Omental fat pad (tissue), 4 donors: ENCODE results near the gene JAKMIP1. TPM values are rescaled to one million over a fixed set of nuclear protein-coding genes. Genes with fewer than 3 reads are reported as not detected.

Source experiments
- ATAC-seq: fragments of 150-250 bp; one replicate; pipeline ENCODE4 v1.9.1; 2016; ENCODE audit warnings: mild to moderate bottlenecking, moderate library complexity; ENCODE audit not compliant: low FRiP score
- DNase-seq: peaks from one replicate; pipeline ENCODE4 v3.0.0-alpha.2; 2019; ENCODE audit warnings: low spot score
- total RNA-seq, 4 donors: library from RNA; depleted of rRNA; stranded (reverse); fragments of >200 nt; gene quantifications; one replicate each; pipeline ENCODE4 v1.1.0, GENCODE V29; 2016
- TF ChIP-seq, protein P1 (sequence below), 3 donors: fragments of 450-650 bp; IDR thresholded peaks; one replicate each; pipeline ENCODE4 v1.5.1; 2016 to 2017; ENCODE audit warnings: antibody characterized with exemption in 3 of 3, mild to moderate bottlenecking in 3 of 3, moderate library complexity in 2 of 3

JAKMIP1 gene
- total RNA-seq, 4 donors from 2014 or later, result 0.48 to 1.0 (median 0.63) TPM; not detected in 1

DNA sequence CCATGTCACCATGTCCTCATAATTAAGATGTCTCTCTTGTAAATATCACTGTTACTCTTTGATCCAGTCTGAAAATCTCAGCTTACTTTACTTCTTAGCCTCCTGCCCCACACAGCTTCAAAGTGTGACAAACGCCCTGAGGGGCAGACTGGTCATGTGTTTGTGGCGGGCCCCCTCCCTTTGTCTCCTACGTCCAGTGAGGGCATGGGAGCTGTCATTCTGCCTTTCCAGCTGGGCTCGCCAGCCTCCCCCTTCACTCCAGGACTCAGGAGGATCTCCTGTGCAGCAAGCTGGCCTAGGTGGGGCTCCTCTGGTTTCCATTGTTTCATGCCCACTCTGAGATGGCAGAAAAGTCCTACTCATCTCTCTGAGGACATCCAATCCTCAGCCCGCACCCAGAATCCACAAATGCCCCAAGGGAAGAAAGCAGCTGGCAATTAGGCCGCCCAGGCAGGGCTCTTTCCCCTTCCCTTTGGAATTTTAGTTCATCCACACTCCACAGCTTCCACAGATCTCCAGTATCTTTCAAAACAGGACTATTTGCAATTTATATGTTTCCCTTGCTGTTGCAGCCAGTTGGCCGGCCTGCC, 95.7 kb downstream of the JAKMIP1 start:
- no peak for DNase-seq
- TF ChIP-seq, protein P1, sequence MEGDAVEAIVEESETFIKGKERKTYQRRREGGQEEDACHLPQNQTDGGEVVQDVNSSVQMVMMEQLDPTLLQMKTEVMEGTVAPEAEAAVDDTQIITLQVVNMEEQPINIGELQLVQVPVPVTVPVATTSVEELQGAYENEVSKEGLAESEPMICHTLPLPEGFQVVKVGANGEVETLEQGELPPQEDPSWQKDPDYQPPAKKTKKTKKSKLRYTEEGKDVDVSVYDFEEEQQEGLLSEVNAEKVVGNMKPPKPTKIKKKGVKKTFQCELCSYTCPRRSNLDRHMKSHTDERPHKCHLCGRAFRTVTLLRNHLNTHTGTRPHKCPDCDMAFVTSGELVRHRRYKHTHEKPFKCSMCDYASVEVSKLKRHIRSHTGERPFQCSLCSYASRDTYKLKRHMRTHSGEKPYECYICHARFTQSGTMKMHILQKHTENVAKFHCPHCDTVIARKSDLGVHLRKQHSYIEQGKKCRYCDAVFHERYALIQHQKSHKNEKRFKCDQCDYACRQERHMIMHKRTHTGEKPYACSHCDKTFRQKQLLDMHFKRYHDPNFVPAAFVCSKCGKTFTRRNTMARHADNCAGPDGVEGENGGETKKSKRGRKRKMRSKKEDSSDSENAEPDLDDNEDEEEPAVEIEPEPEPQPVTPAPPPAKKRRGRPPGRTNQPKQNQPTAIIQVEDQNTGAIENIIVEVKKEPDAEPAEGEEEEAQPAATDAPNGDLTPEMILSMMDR (IDR thresholded peaks at IDR 0.05), result no peak
- ATAC-seq, result no peak

DNA sequence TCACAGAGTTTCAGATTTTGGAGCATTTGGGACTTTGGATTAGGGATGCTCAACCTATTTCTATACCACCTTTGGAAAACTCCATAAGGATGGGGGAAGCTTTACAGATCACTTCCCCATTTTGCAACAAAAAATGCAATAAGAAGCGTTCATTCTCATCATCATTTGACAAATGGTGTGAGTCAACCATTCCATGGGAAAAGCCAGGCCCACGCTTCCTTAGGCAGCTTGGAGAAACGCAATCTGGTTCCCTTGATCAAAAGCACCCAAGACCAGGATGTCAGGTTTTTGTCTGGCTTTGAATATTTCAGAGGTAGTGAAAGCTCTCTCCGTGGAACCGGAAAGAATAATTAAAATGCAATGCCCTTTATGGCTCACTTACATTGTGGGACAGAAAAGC, 102.8 kb downstream of the JAKMIP1 start:
- DNase-seq, result no peak
- ATAC-seq, result no peak
- TF ChIP-seq, protein P1 (IDR thresholded peaks at IDR 0.05), result no peak

DNA sequence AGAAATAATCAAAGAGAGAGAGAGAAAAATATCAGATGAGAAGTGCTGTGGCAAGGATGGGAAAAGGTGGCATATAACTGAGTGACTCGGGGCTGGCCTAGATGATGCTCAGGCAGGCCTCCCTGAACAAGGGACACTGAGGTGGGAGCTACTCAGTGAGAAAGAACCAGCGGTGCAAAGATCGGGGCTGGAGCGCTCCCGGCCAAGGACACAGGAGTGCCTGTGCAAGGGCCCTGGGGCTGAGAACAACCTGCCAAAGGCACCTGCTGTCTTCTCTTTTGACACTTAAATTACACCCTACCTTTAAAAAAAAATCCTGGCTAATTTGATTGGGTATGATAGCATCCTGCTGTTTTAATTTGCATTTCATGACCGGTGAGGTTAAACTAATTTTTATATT, 104.5 kb downstream of the JAKMIP1 start:
- DNase-seq (no peak), ATAC-seq (no peak)
- TF ChIP-seq, protein P1 (IDR thresholded peaks at IDR 0.05), result no peak

DNA sequence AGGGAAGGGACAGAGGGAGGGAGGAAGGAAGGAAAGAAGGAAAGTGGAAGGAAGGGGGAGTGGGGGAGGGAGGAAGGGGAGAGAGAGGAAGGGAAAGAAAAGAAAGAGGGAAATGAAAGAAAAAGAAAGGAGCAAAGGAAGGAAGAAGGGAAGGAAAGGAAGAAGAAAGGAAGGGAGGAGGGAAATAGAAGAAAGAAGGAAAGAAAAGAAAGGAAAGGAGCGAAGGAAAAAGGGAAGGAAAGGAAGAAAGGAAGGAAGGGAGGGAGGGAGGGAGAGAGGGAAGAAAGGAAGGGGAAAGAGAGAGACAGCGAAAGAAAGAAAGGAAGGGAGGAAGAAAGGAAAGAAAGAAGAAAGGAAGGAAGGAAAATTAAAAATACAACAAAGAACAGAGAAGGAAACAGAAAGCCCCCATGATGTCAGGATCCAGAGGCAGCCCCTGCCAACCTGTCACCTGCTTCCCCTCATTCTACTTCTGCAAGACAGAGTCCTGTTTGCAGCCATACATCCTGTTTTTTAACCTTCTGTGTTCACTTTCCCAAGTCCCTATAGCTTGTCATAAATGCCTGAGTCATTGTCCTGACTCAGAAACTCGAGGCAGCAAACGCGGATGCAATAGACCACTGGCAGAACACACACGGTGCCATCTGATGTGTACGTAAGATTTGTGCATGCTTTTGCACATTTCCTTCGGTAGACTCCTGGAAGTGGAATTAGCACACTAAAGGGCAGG, 105.2 kb downstream of the JAKMIP1 start:
- DNase-seq (no peak), ATAC-seq (no peak)
- TF ChIP-seq, protein P1 (IDR thresholded peaks at IDR 0.05), result no peak

DNA sequence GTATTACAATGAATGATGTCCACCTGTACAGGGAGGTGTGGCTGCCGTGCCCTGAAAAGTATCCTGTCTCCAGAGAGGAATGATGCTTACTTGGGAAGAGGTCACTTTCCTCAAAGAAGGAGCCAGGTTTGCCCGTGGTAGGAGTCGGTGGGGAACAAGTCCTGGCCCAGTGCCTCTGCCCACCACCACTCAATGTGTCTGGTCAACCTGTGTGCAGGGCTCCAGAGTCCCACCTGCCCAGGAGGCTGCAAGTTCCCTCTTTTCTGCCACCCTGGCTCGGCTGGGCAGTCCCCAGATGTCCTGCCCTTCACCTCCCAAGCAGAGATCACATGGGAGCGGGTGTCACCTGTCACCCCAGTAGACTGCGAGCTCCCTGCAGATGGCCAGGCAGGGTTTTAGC, 106.7 kb downstream of the JAKMIP1 start:
- no peak for ATAC-seq
- TF ChIP-seq, protein P1 (IDR thresholded peaks at IDR 0.05), result no peak
- DNase-seq, result no peak

DNA sequence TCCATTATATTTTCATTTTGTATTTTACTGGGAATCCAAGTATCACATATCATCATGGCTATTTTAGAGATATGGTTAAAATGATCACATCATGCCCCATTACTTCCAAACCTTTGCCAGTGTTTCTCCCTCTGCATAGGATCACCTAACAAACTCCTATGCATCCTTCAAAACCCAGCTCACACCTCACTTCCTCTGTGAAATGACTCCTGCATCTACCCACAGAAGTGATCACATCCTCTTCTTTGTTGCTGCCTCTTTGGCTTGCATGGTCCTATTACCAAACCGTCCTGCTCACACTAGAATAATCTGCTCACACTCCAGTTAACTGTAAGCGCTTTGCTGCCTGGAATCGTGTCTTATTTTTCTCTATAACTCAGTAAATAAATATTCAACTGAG, 107.4 kb downstream of the JAKMIP1 start:
- TF ChIP-seq, protein P1 (IDR thresholded peaks at IDR 0.05), result no peak
- DNase-seq (no peak), ATAC-seq (no peak)

DNA sequence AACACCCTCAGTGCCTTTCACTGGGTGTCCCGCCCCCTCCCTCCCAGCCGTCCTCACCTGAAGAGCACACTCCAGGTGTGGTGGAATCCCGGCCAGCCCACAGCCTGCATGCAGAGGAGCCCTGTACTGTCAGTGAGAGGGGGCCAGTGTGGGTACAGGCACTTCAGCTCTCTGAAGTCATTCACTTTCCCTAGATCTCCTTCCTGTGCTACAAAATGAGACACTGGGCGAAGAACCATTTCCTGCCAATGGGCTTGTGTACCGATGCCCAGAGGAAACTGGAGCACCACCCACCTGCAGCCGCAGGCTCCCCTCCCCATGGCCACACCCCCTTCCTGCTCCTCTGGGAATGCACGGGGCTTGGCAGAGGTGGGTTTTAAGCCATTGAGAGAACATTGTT, 108.2 kb downstream of the JAKMIP1 start:
- TF ChIP-seq, protein P1 (IDR thresholded peaks at IDR 0.05), result no peak
- DNase-seq (no peak), ATAC-seq (no peak)
